Spleen (tissue), 11 donors: ENCODE measurements around the gene PTPRN2. TPM values are rescaled to one million over a fixed set of nuclear protein-coding genes. Genes with fewer than 3 reads are reported as not detected.

Experiments
- DNase-seq: peaks from one replicate; pipeline ENCODE4 v3.0.0-alpha.2; 2020
- H3K27ac ChIP-seq, 8 donors: fragments of 200-600 bp; sonication (generic) in 7 of 8; 1 replicate in 4 of 8; 2 replicates in 4 of 8; pipeline versions ENCODE4 v1.5.0 to v1.8.0; 2016 to 2021; ENCODE audit warnings: inconsistent platforms in 4 of 8, mild to moderate bottlenecking in 4 of 8, moderate library complexity in 1 of 8
- H3K27me3 ChIP-seq, 7 donors: fragments of 200-600 bp; sonication (generic) in 6 of 7; replicated peaks in 1 of 7; 1 replicate in 4 of 7; 2 replicates in 3 of 7; pipeline versions ENCODE4 v1.5.0 to v1.8.0; 2016 to 2021; ENCODE audit warnings: inconsistent platforms in 3 of 7, mild to moderate bottlenecking in 1 of 7
- H3K36me3 ChIP-seq, 6 donors: fragments of 200-600 bp; sonication (generic) in 5 of 6; 1 replicate in 4 of 6; 2 replicates in 2 of 6; pipeline versions ENCODE4 v1.5.0 to v1.8.0; 2016 to 2021; ENCODE audit warnings: inconsistent platforms in 2 of 6
- H3K4me1 ChIP-seq, 6 donors: fragments of 200-600 bp; sonication (generic) in 5 of 6; 1 replicate in 3 of 6; 2 replicates in 3 of 6; pipeline versions ENCODE4 v1.5.0 to v1.8.0; 2016 to 2021; ENCODE audit warnings: inconsistent platforms in 3 of 6
- H3K4me3 ChIP-seq, 8 donors: fragments of 200-600 bp; sonication (generic) in 7 of 8; 1 replicate in 4 of 8; 2 replicates in 4 of 8; pipeline versions ENCODE4 v1.5.0 to v1.8.0; 2016 to 2021; ENCODE audit warnings: inconsistent platforms in 4 of 8, mild to moderate bottlenecking in 4 of 8, moderate library complexity in 2 of 8
- H3K9me3 ChIP-seq, 8 donors: fragments of 200-600 bp; sonication (generic) in 7 of 8; 1 replicate in 4 of 8; 2 replicates in 4 of 8; pipeline versions ENCODE4 v1.5.0 to v1.8.0; 2016 to 2021; ENCODE audit warnings: inconsistent platforms in 4 of 8
- POLR2A ChIP-seq, 3 donors: fragments of 450-650 bp; IDR thresholded peaks; one replicate each; pipeline ENCODE4 v1.5.1; 2017; ENCODE audit warnings: antibody characterized with exemption in 3 of 3, mild to moderate bottlenecking in 1 of 3
- POLR2AphosphoS5 ChIP-seq, 3 donors: sonication (generic); formaldehyde crosslinking; IDR thresholded peaks; one replicate each; pipeline ENCODE4 v1.5.1; 2017; ENCODE audit warnings: antibody characterized with exemption in 3 of 3
- WGBS, 5 donors: extraction: QIAGEN DNeasy Blood & Tissue Kit in 3 of 5; methylation state at CpG; one replicate each; pipeline versions ENCODE4 v1.1.5 to v1.1.7; 2013 to 2018; 5-methylcytosine and 5-hydroxymethylcytosine counted together
- intact Hi-C: fragments of 100-400 bp; cut with DNase I; formaldehyde crosslinking; loops from one replicate; pipeline ENCODE4 v1.15.0; 2023; ENCODE audit warnings: low total_unique reads
- polyA plus RNA-seq, 3 donors: library from polyadenylated mRNA; stranded (reverse); fragments of 200-250 nt; gene quantifications; one replicate each; pipeline ENCODE4 v1.2.1, GENCODE V29; 2013
- total RNA-seq, 7 donors: library from RNA; depleted of rRNA in 3 of 7; stranded (reverse); fragments of >200 nt in 3 of 7; fragmentation: NEBNext Ultra II Directional in 4 of 7; extraction: Animal tissue kit (Norgen Biotek cat#: 25700) in 4 of 7; gene quantifications; one replicate each; pipeline versions ENCODE4 v1.1.0 to v1.2.1, GENCODE V29; 2016 to 2021
- TF ChIP-seq, protein P1 (sequence below), 11 experiments: fragments of 200-600 bp in 7 of 11; fragments of 450-650 bp in 4 of 11; sonication (generic) in 4 of 11; IDR thresholded peaks in 8 of 11; conservative IDR thresholded peaks in 3 of 11; 1 replicate in 7 of 11; 2 replicates in 4 of 11; pipeline versions ENCODE4 v1.4.0 to v1.8.0; 2016 to 2021; ENCODE audit warnings: antibody characterized with exemption in 11 of 11, inconsistent platforms in 4 of 11, mild to moderate bottlenecking in 1 of 11
- donor health status: healthy with polysubstance abuse.
- donor health status: DM: no; HTN: no; CAD: no; lungs with moderate emphysema.
- donor health status: DM: no; HTN: no; CAD: no.
- donor health status: Bipolar disorder and iron deficiency.
- donor health status: healthy.
- donor health status: DM: no; HTN: no; CAD: no.
- donor health status: DM: yes; HTN: yes; CAD: no.

Gene PTPRN2
- total and polyA plus RNA-seq, 10 donors, result 7.0 to 22.8 (median 16.8) TPM

DNA sequence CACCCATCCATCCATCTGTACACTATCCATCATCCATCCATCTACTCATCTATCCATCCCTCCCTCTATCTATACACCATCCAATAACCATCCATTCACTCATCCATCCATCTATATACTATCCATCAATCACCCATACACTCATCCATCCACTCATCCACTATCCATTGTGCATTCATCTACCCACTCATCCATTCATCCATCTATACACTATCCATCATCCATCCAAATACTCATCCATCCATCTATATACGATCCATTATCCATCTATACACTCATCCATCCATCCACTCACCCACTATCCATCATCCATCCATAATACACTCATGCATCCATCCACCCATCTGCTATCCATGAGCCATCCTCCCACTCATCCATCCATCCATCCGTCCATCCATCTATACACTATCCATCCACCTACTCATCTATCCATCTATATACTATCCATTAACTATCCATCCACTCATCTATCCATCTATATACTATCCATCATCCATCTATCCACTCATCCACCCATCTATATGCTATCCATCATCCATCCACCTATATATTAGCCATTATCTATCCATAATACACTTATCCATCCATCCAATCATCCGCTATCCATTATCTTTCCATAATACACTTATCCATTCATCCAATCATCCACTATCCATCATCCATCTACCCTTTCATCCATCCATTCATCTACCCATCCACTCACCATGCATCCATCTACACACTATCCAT, 765.5 kb downstream of the PTPRN2 start:
- Histone ChIP-seq H3K36me3 (no peaks in the 10 kb centered on the region), H3K4me3 (no peak overlapping the region), H3K4me1 (no peaks in the 10 kb centered on the region), H3K27ac (no peak overlapping the region), H3K27me3 (peaks cover 0 to 30% (median 0%) of the 10 kb centered on the region in 7 donors), H3K9me3 (peaks cover 0 to 5% (median 0%) of the 10 kb centered on the region in 8 donors)
- TF ChIP-seq POLR2AphosphoS5 (IDR thresholded peaks at IDR 0.05) (no peak), POLR2A (IDR thresholded peaks at IDR 0.05) (no peak)
- TF ChIP-seq, protein P1, sequence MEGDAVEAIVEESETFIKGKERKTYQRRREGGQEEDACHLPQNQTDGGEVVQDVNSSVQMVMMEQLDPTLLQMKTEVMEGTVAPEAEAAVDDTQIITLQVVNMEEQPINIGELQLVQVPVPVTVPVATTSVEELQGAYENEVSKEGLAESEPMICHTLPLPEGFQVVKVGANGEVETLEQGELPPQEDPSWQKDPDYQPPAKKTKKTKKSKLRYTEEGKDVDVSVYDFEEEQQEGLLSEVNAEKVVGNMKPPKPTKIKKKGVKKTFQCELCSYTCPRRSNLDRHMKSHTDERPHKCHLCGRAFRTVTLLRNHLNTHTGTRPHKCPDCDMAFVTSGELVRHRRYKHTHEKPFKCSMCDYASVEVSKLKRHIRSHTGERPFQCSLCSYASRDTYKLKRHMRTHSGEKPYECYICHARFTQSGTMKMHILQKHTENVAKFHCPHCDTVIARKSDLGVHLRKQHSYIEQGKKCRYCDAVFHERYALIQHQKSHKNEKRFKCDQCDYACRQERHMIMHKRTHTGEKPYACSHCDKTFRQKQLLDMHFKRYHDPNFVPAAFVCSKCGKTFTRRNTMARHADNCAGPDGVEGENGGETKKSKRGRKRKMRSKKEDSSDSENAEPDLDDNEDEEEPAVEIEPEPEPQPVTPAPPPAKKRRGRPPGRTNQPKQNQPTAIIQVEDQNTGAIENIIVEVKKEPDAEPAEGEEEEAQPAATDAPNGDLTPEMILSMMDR (IDR thresholded peaks at IDR 0.05 in 8 of 11, conservative IDR thresholded peaks at IDR 0.05 in 3 of 11), result no peak
- 78 to 84% (median 81%) methylated on average over 3 of the region's 3 CpGs for WGBS, 5 donors
- no peak for DNase-seq
- intact Hi-C loops, result no loop called here

DNA sequence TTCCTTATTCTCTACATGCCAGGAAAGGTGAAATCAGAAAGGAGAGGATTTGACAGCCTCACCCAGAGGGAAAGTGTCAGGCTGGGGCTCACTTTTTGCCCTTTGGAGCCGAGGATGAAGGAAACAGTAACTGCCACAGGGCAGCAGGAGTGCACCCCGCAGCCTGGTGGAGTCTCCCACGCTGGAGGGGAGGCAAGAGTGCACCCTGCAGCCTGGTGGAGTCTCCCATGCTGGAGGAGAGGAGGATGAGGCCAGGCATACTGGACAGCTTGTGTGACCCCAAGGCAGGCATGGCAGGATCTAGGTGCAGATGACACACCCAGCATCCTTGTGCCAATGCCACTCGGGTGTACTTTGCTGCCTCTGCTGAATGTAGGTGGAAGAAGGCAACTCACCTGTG, 766.8 kb downstream of the PTPRN2 start:
- Histone ChIP-seq H3K9me3 (no peaks in the 10 kb centered on the region), H3K27ac (no peak overlapping the region), H3K4me1 (no peaks in the 10 kb centered on the region), H3K4me3 (no peak overlapping the region), H3K36me3 (no peaks in the 10 kb centered on the region), H3K27me3 (peaks cover 0 to 33% (median 0%) of the 10 kb centered on the region in 7 donors)
- 72 to 83% (median 78%) methylated on average over 4 of the region's 4 CpGs for WGBS, 5 donors
- TF ChIP-seq POLR2AphosphoS5 (IDR thresholded peaks at IDR 0.05), result no peak
- no peak for TF ChIP-seq POLR2A (IDR thresholded peaks at IDR 0.05)
- TF ChIP-seq, protein P1 (IDR thresholded peaks at IDR 0.05 in 8 of 11, conservative IDR thresholded peaks at IDR 0.05 in 3 of 11), result no peak
- DNase-seq, result peak; percentile 64
- intact Hi-C loops, result no loop called here

- Histone ChIP-seq H3K27ac (no peak overlapping the region), H3K27me3 (peaks cover 0 to 30% (median 0%) of the 10 kb centered on the region in 7 donors), H3K4me1 (no peaks in the 10 kb centered on the region), H3K36me3 (no peaks in the 10 kb centered on the region), H3K9me3 (no peaks in the 10 kb centered on the region), H3K4me3 (no peak overlapping the region)
- 66 to 92% (median 83%) methylated on average over 14 to 21 of the region's 21 CpGs for WGBS, 5 donors
- intact Hi-C loops, result no loop called here
- peak; percentile 65 for DNase-seq
- no peak for TF ChIP-seq POLR2A (IDR thresholded peaks at IDR 0.05)
- TF ChIP-seq POLR2AphosphoS5 (IDR thresholded peaks at IDR 0.05), result no peak
- TF ChIP-seq, protein P1 (IDR thresholded peaks at IDR 0.05 in 8 of 11, conservative IDR thresholded peaks at IDR 0.05 in 3 of 11), result no peak
These were observed 768.2 kb downstream of the PTPRN2 start for GRCh38 chr7:157819455-157819807.

DNA sequence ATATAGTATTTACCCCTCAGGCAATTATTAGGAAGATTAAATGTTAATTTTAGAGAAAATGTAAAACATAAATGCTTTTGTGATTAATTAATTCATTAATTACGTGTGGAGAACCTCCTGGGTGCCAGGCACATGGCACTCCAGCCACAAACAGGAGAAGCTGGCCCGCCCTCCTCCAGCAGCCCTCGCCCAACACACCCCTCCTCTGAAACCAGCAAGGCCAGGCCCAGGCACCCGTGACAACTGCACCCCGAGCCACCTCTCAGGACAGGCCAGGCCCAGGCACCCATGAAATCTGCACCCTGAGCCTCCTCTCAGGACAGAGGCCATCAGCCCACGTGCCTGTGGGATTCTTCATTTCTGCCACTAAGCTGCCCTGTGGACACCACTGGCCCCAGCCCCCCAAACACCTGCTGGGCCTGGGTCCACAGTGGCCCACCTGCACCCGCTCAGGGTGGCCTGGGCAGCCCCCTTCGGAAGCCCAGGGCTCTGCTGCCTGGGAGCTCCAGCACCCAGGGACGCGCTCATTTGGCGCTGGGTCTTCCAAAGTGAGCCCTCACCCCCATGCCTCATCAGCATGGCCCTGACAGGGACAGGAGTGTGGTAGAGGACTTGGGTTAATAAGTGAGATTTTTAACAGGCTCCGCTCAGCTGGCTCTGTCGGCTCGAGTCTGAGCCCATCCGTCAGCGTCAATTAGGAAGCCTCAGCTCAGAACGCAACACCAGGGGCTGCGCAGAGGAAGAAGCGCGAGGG, 768.7 kb downstream of the PTPRN2 start:
- no peak overlapping the region for H3K27ac ChIP-seq
- intact Hi-C loops, result no loop called here
- H3K9me3 ChIP-seq, result no peaks in the 10 kb centered on the region
- no peaks in the 10 kb centered on the region for H3K4me1 ChIP-seq
- peak; percentile 53 for DNase-seq
- H3K4me3 ChIP-seq, result no peak overlapping the region
- peaks cover 0 to 25% (median 0%) of the 10 kb centered on the region in 7 donors for H3K27me3 ChIP-seq
- H3K36me3 ChIP-seq, result no peaks in the 10 kb centered on the region
- no peak for TF ChIP-seq POLR2AphosphoS5 (IDR thresholded peaks at IDR 0.05)
- TF ChIP-seq POLR2A (IDR thresholded peaks at IDR 0.05), result no peak
- TF ChIP-seq, protein P1 (IDR thresholded peaks at IDR 0.05 in 8 of 11, conservative IDR thresholded peaks at IDR 0.05 in 3 of 11), result no peak
- WGBS, 5 donors, result 80 to 89% (median 86%) methylated on average over 15 to 20 of the region's 20 CpGs
